DMS53 treated with DMSO at 0.1 percent for 48 hours (cell line): ENCODE data around the gene ABCB4.

Experiments used
- DNase-seq: peaks from one replicate; lab custom pipeline; 2025; ENCODE audit not compliant: unreplicated experiment; lab: John Stamatoyannopoulos, UW

ABCB4 gene

GRCh38 chr7:87475359-87476178, at the start of gene ABCB4:
ABCB4 (minus strand) TSS chr7:87475680; CDS start chr7:87475465, 215 bp downstream.
- no peak for DNase-seq

- DNase-seq = no peak
These were observed 43.3 kb upstream of the ABCB4 start for GRCh38 chr7:87518735-87519134.

GRCh38 chr7:87517891-87518290, 42.4 kb upstream of the ABCB4 start:
- DNase-seq = no peak

- DNase-seq = no peak
These were observed 41.8 kb upstream of the ABCB4 start for GRCh38 chr7:87517136-87517815.

- DNase-seq = no peak
These were observed 38.4 kb upstream of the ABCB4 start for GRCh38 chr7:87513735-87514335.

GRCh38 chr7:87512906-87513305, 37.4 kb upstream of the ABCB4 start:
- no peak for DNase-seq

- DNase-seq = no peak
These were observed 36.0 kb upstream of the ABCB4 start for GRCh38 chr7:87511510-87511909.

- no peak for DNase-seq
These were observed 35.0 kb upstream of the ABCB4 start for GRCh38 chr7:87510411-87510875.

- DNase-seq = peak; percentile 12
These were observed 32.0 kb upstream of the ABCB4 start for GRCh38 chr7:87507446-87507845.

- DNase-seq = peak; percentile 14
These were observed 31.0 kb upstream of the ABCB4 start for GRCh38 chr7:87506246-87507180.

GRCh38 chr7:87505557-87506245, 30.2 kb upstream of the ABCB4 start:
- no peak for DNase-seq

GRCh38 chr7:87505122-87505521, 29.6 kb upstream of the ABCB4 start:
- no peak for DNase-seq

GRCh38 chr7:87499494-87499893, 24.0 kb upstream of the ABCB4 start:
- no peak for DNase-seq

GRCh38 chr7:87498893-87499292, 23.4 kb upstream of the ABCB4 start:
- no peak for DNase-seq

- no peak for DNase-seq
These were observed 22.0 kb upstream of the ABCB4 start for GRCh38 chr7:87497482-87497881.

- no peak for DNase-seq
These were observed 19.9 kb upstream of the ABCB4 start for GRCh38 chr7:87495366-87495765.

- DNase-seq = no peak
These were observed 19.0 kb upstream of the ABCB4 start for GRCh38 chr7:87494454-87494853.

- DNase-seq = no peak
These were observed 7.7 kb upstream of the ABCB4 start for GRCh38 chr7:87483131-87483530.

GRCh38 chr7:87482115-87482514, 6.6 kb upstream of the ABCB4 start:
- DNase-seq = no peak

- no peak for DNase-seq
These were observed 4.9 kb upstream of the ABCB4 start for GRCh38 chr7:87480386-87480785.
